ENCODE data around the gene POC1B.

Gene POC1B

GRCh38 chr12:89437231-89437630 is 88.6 kb downstream of the POC1B start:
- DNase-seq (ENCODE audit: low spot score in 2 of 2) = no peak
- Mint-ChIP-seq H3K4me1 (peaks cover 32% of the 10 kb centered on the region), H3K9me3 (peaks cover 5% of the 10 kb centered on the region), H3K36me3 (ENCODE audit: insufficient read depth) (peaks cover 13% of the 10 kb centered on the region), H3K27ac (ENCODE audit: low read depth) (no peak overlapping the region), H3K4me3 (no peak overlapping the region), H3K27me3 (no peaks in the 10 kb centered on the region)
- ATAC-seq (replicated peaks; ENCODE audit: extremely low read depth, poor library complexity, severe bottlenecking) = no peak

- DNase-seq (ENCODE audit: low spot score in 2 of 2) (no peak), ATAC-seq (replicated peaks; ENCODE audit: extremely low read depth, poor library complexity, severe bottlenecking) (no peak)
- Mint-ChIP-seq H3K4me1 (peaks cover 21% of the 10 kb centered on the region), H3K27me3 (no peaks in the 10 kb centered on the region), H3K9me3 (peaks cover 5% of the 10 kb centered on the region), H3K27ac (ENCODE audit: low read depth) (no peak overlapping the region), H3K36me3 (ENCODE audit: insufficient read depth) (peaks cover 10% of the 10 kb centered on the region), H3K4me3 (no peak overlapping the region)
These were observed 89.8 kb downstream of the POC1B start for GRCh38 chr12:89436062-89436461.

GRCh38 chr12:89433634-89434033 is 92.2 kb downstream of the POC1B start:
- Mint-ChIP-seq H3K36me3 (ENCODE audit: insufficient read depth) (peaks cover 12% of the 10 kb centered on the region), H3K9me3 (peaks cover 4% of the 10 kb centered on the region), H3K4me1 (peaks cover 33% of the 10 kb centered on the region), H3K27ac (ENCODE audit: low read depth) (peak overlapping the region; percentile 27), H3K4me3 (no peak overlapping the region), H3K27me3 (no peaks in the 10 kb centered on the region)
- DNase-seq (ENCODE audit: low spot score in 2 of 2) = no peak
- ATAC-seq (replicated peaks; ENCODE audit: extremely low read depth, poor library complexity, severe bottlenecking) = no peak

GRCh38 chr12:89432396-89432795 is 93.5 kb downstream of the POC1B start:
- H3K27ac Mint-ChIP-seq (ENCODE audit: low read depth) = no peak overlapping the region
- H3K4me3 Mint-ChIP-seq = no peak overlapping the region
- ATAC-seq (replicated peaks; ENCODE audit: extremely low read depth, poor library complexity, severe bottlenecking) (no peak), DNase-seq (ENCODE audit: low spot score in 2 of 2) (no peak)
- no peaks in the 10 kb centered on the region for H3K9me3 Mint-ChIP-seq
- peaks cover 41% of the 10 kb centered on the region for H3K4me1 Mint-ChIP-seq
- H3K27me3 Mint-ChIP-seq = no peaks in the 10 kb centered on the region
- H3K36me3 Mint-ChIP-seq (ENCODE audit: insufficient read depth) = peaks cover 11% of the 10 kb centered on the region

DNA sequence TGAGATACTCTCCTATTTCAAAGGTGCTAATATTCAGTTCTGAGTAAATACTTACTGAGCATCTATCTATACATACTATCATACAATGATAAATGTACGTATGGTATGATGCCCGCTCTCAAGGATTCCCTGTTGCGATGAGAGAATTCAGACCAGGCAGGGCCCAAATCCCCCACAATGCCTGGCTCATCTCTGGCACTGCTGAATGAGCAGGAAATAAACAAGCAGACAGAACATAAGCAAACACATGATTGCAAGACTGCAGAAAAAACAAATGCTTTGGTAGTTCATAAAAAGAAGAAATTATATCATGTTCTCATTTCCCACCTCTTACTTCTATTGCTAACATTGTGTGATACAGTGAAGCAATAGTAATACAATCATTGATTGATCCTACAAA is 96.3 kb downstream of the POC1B start:
- no peaks in the 10 kb centered on the region for H3K9me3 Mint-ChIP-seq
- H3K4me1 Mint-ChIP-seq = peaks cover 59% of the 10 kb centered on the region
- H3K27ac Mint-ChIP-seq (ENCODE audit: low read depth) = peak overlapping the region; percentile 85
- DNase-seq (ENCODE audit: low spot score in 2 of 2) (no peak), ATAC-seq (replicated peaks; ENCODE audit: extremely low read depth, poor library complexity, severe bottlenecking) (no peak)
- H3K27me3 Mint-ChIP-seq = no peaks in the 10 kb centered on the region
- no peak overlapping the region for H3K4me3 Mint-ChIP-seq
- peaks cover 8% of the 10 kb centered on the region for H3K36me3 Mint-ChIP-seq (ENCODE audit: insufficient read depth)

GRCh38 chr12:89427508-89428156 is 98.2 kb downstream of the POC1B start:
- no peaks in the 10 kb centered on the region for H3K27me3 Mint-ChIP-seq
- H3K9me3 Mint-ChIP-seq = no peaks in the 10 kb centered on the region
- DNase-seq (ENCODE audit: low spot score in 2 of 2) (no peak), ATAC-seq (replicated peaks; ENCODE audit: extremely low read depth, poor library complexity, severe bottlenecking) (peak; percentile 86)
- peak overlapping the region; percentile 53 for H3K4me3 Mint-ChIP-seq
- H3K36me3 Mint-ChIP-seq (ENCODE audit: insufficient read depth) = peaks cover 10% of the 10 kb centered on the region
- H3K4me1 Mint-ChIP-seq = peaks cover 53% of the 10 kb centered on the region
- H3K27ac Mint-ChIP-seq (ENCODE audit: low read depth) = peak overlapping the region; percentile 85

GRCh38 chr12:89424846-89425245 is 101.0 kb downstream of the POC1B start:
- ATAC-seq (replicated peaks; ENCODE audit: extremely low read depth, poor library complexity, severe bottlenecking) = no peak
- DNase-seq (ENCODE audit: low spot score in 2 of 2) = no peak
- no peaks in the 10 kb centered on the region for H3K27me3 Mint-ChIP-seq
- H3K9me3 Mint-ChIP-seq = no peaks in the 10 kb centered on the region
- peaks cover 7% of the 10 kb centered on the region for H3K36me3 Mint-ChIP-seq (ENCODE audit: insufficient read depth)
- H3K27ac Mint-ChIP-seq (ENCODE audit: low read depth) = no peak overlapping the region
- H3K4me3 Mint-ChIP-seq = no peak overlapping the region
- peaks cover 49% of the 10 kb centered on the region for H3K4me1 Mint-ChIP-seq

DNA sequence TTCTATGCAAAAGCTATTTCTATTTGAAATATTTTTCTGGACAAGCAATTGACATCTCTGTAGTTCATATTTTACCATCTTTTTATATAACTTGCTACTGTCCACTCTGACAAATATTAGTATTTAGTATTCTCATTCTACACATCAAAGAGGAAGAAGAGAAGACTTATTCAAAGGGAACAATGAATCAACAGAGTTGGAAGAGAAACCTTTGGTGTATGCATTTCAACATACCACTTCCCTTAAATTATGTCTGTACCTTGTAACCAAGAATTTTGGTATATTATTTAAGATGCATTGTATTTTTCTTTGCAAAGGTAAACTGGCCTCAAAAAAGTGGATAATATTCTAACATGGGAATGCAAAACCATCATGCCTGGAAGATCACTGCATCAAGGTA is 101.5 kb downstream of the POC1B start:
- ATAC-seq (replicated peaks; ENCODE audit: extremely low read depth, poor library complexity, severe bottlenecking) (no peak), DNase-seq (ENCODE audit: low spot score in 2 of 2) (no peak)
- no peaks in the 10 kb centered on the region for H3K27me3 Mint-ChIP-seq
- no peak overlapping the region for H3K4me3 Mint-ChIP-seq
- H3K27ac Mint-ChIP-seq (ENCODE audit: low read depth) = no peak overlapping the region
- H3K4me1 Mint-ChIP-seq = peaks cover 45% of the 10 kb centered on the region
- H3K36me3 Mint-ChIP-seq (ENCODE audit: insufficient read depth) = peaks cover 7% of the 10 kb centered on the region
- no peaks in the 10 kb centered on the region for H3K9me3 Mint-ChIP-seq

GRCh38 chr12:89421092-89421835 is 104.6 kb downstream of the POC1B start:
- H3K27me3 Mint-ChIP-seq = no peaks in the 10 kb centered on the region
- H3K27ac Mint-ChIP-seq (ENCODE audit: low read depth) = no peak overlapping the region
- H3K36me3 Mint-ChIP-seq (ENCODE audit: insufficient read depth) = peaks cover 5% of the 10 kb centered on the region

DNA sequence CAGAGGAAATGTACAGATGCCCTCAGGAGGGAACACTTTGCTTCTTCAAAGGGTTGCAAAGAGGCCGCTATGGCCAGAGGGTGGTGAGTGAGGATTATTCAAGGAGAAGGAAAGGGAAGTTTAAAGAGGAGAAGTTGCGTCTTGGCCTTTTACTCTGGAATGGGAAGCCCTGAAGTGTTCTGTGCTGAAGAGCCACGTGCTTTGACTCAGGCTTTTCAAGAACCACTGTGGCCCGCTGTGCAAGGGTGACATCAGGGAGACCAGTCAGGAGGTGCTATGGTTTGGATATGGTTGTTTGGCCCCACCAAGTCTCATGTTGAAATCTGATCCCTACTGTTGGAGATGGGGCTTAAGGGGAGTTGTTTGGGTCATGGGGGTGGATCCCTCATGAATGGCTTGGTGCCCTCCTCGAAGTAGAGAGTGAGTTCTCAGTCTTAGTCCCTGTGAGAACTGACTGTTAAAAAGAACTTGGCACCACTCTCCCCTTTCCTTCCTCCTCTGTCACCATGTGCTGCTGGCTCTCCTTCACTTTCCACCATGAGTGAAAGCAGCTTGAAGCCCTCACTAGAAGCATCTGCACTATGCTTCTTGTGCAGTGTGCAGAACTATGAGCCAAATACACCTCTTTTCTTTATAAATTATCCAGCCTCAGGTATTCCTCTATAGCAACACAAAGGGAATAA is 107.5 kb downstream of the POC1B start:
- Mint-ChIP-seq H3K4me1 (peaks cover 6% of the 10 kb centered on the region), H3K36me3 (ENCODE audit: insufficient read depth) (peaks cover 2% of the 10 kb centered on the region), H3K27me3 (no peaks in the 10 kb centered on the region), H3K9me3 (no peaks in the 10 kb centered on the region), H3K4me3 (no peak overlapping the region), H3K27ac (ENCODE audit: low read depth) (peak overlapping the region; percentile 1)
- no peak for ATAC-seq (replicated peaks; ENCODE audit: extremely low read depth, poor library complexity, severe bottlenecking)
- no peak for DNase-seq (ENCODE audit: low spot score in 2 of 2)

More at GRCh38 chr12:89421092-89421835, 104.6 kb downstream of the POC1B start:
- Mint-ChIP-seq H3K9me3 (no peaks in the 10 kb centered on the region), H3K4me3 (no peak overlapping the region), H3K4me1 (peaks cover 18% of the 10 kb centered on the region)
- DNase-seq (ENCODE audit: low spot score in 2 of 2) = no peak
- ATAC-seq (replicated peaks; ENCODE audit: extremely low read depth, poor library complexity, severe bottlenecking) = no peak

- H3K9me3 Mint-ChIP-seq = no peaks in the 10 kb centered on the region
- peak overlapping the region; percentile 1 for H3K27ac Mint-ChIP-seq (ENCODE audit: low read depth)
- DNase-seq (ENCODE audit: low spot score in 2 of 2) (no peak), ATAC-seq (replicated peaks; ENCODE audit: extremely low read depth, poor library complexity, severe bottlenecking) (no peak)
- peaks cover 2% of the 10 kb centered on the region for H3K36me3 Mint-ChIP-seq (ENCODE audit: insufficient read depth)
- H3K27me3 Mint-ChIP-seq = no peaks in the 10 kb centered on the region
- H3K4me3 Mint-ChIP-seq = no peak overlapping the region
- peaks cover 5% of the 10 kb centered on the region for H3K4me1 Mint-ChIP-seq
These were observed 108.4 kb downstream of the POC1B start for GRCh38 chr12:89417246-89417977.

DNA sequence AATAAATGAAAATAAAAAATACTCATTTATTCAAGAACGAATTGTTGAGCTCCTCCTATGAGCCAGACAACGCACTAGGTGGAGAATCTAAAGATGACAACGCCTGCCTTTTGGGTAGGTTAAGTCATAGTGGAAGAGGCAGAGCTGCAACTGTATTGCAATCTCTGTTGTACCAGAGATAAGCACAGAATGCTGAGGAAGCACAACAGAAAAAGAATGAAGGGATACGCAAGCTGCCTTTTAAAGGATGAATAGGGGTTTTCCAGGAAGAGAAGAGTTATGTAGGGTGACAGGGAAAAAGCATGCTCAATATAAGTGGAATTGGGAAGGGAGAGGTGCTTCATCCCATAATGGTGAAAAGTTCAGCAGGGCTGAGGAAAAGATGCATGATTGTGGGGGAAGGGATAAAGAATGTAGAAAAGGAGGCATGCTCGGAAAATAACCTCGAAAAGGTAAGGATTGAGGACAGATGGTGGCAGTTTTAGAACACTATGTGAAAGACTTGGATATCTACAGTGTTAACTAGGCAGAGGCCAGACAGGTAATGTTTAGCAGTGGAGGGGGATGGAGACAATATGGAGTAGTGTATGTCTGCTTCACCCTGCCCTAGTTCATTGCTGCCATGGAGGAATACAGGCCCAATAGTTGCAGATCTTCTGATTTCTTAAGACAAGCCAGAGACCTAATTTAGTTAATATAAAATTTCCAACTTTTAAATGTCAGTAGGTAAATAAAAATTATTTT is 109.6 kb downstream of the POC1B start:
- no peak for ATAC-seq (replicated peaks; ENCODE audit: extremely low read depth, poor library complexity, severe bottlenecking)
- Mint-ChIP-seq H3K4me1 (no peaks in the 10 kb centered on the region), H3K4me3 (no peak overlapping the region), H3K9me3 (no peaks in the 10 kb centered on the region), H3K27me3 (no peaks in the 10 kb centered on the region), H3K27ac (ENCODE audit: low read depth) (no peak overlapping the region), H3K36me3 (ENCODE audit: insufficient read depth) (peaks cover 2% of the 10 kb centered on the region)
- DNase-seq (ENCODE audit: low spot score in 2 of 2) = no peak
